Stimulated activated CD8-positive, alpha-beta memory T cell treated with anti-CD3 and anti-CD28 coated beads, Interleukin-12 subunit alpha, Interleukin-12 subunit beta, amount 100 ng/mL, for 24 hours (primary cell): ENCODE measurements around the gene TICRR.

Experiments used
- DNase-seq: peaks from one replicate; pipeline ENCODE4 v3.0.0-alpha.2; 2020; ENCODE audit errors: extremely low read depth

The TICRR gene

GRCh38 chr15:89654301-89654761, 79.1 kb downstream of the TICRR start:
- no peak for DNase-seq

GRCh38 chr15:89654847-89655805, 79.9 kb downstream of the TICRR start, which contains the start of gene KIF7:
Gene KIF7 (minus strand): TSS chr15:89655467. CDS start chr15:89652930, 2,537 bp downstream.
- no peak for DNase-seq

GRCh38 chr15:89656116-89656815, 81.0 kb downstream of the TICRR start:
- DNase-seq, result no peak

GRCh38 chr15:89657686-89658200, 82.5 kb downstream of the TICRR start:
- DNase-seq, result no peak

GRCh38 chr15:89659295-89659694, 84.0 kb downstream of the TICRR start:
- DNase-seq, result no peak

GRCh38 chr15:89660556-89660955, 85.3 kb downstream of the TICRR start:
- DNase-seq, result no peak

- DNase-seq, result no peak
Measured at GRCh38 chr15:89662893-89663626, 87.8 kb downstream of the TICRR start.

GRCh38 chr15:89664441-89665350, 89.4 kb downstream of the TICRR start:
- no peak for DNase-seq

- DNase-seq, result no peak
Measured at GRCh38 chr15:89665449-89666181, 90.3 kb downstream of the TICRR start.

GRCh38 chr15:89666184-89666857, 91.1 kb downstream of the TICRR start:
- DNase-seq, result no peak

GRCh38 chr15:89666858-89667705, 91.8 kb downstream of the TICRR start:
- DNase-seq, result no peak

GRCh38 chr15:89667706-89667960, 92.4 kb downstream of the TICRR start:
- no peak for DNase-seq

GRCh38 chr15:89668171-89668570, 92.9 kb downstream of the TICRR start:
- DNase-seq, result no peak

- DNase-seq, result no peak
Measured at GRCh38 chr15:89669309-89669865, 94.1 kb downstream of the TICRR start.

- DNase-seq, result no peak
Measured at GRCh38 chr15:89669941-89670340, 94.7 kb downstream of the TICRR start.

GRCh38 chr15:89670971-89671560, 95.8 kb downstream of the TICRR start:
- no peak for DNase-seq

- no peak for DNase-seq
Measured at GRCh38 chr15:89671687-89672086, 96.4 kb downstream of the TICRR start.
